HG03565 (cell line): Measurements from ENCODE around the gene ASB8.
A peak's percentile ranks its signal among the peaks of the same experiment; 100 is the strongest.
"Not testable (repeated sequence)": the region's sequence is repeated elsewhere in the genome, so short reads cannot be mapped to it uniquely, and the experiment has no call there.

Experiments used
- ATAC-seq: cut with Tn5 transposase; IDR thresholded peaks from one replicate; pipeline ENCODE4 v1.9.1; 2021; ENCODE audit warnings: mild to moderate bottlenecking, moderate library complexity; ENCODE audit not compliant: unreplicated experiment

Gene ASB8

GRCh38 chr12:48183091-48183875 lies 26.0 kb upstream of the ASB8 start, which contains the start of gene CCDC184:
CCDC184 (plus strand) TSS chr12:48183644; CDS start chr12:48184123, 479 bp downstream.
- ATAC-seq = peak; percentile 48

- ATAC-seq = no peak
Measured at GRCh38 chr12:48182631-48183030, 25.3 kb upstream of the ASB8 start.

GRCh38 chr12:48180857-48181495 lies 23.7 kb upstream of the ASB8 start:
- ATAC-seq = no peak

GRCh38 chr12:48180424-48180823 lies 23.1 kb upstream of the ASB8 start:
- ATAC-seq = no peak

GRCh38 chr12:48179466-48179865 lies 22.2 kb upstream of the ASB8 start:
- no peak for ATAC-seq

GRCh38 chr12:48177982-48178381 lies 20.7 kb upstream of the ASB8 start:
- ATAC-seq = no peak

GRCh38 chr12:48176417-48176751 lies 19.1 kb upstream of the ASB8 start:
- no peak for ATAC-seq

- no peak for ATAC-seq
Measured at GRCh38 chr12:48175613-48176416, 18.5 kb upstream of the ASB8 start.

GRCh38 chr12:48169011-48169410 lies 11.7 kb upstream of the ASB8 start:
- no peak for ATAC-seq

GRCh38 chr12:48165089-48165981 lies 8.0 kb upstream of the ASB8 start:
- peak; percentile 43 for ATAC-seq

- ATAC-seq = no peak
Measured at GRCh38 chr12:48164451-48164850, 7.1 kb upstream of the ASB8 start.

- ATAC-seq = no peak
Measured at GRCh38 chr12:48163150-48163747, 5.9 kb upstream of the ASB8 start.

- ATAC-seq = no peak
Measured at GRCh38 chr12:48160807-48161206, 3.5 kb upstream of the ASB8 start.

- no peak for ATAC-seq
Measured at GRCh38 chr12:48160046-48160445, 2.7 kb upstream of the ASB8 start.

- no peak for ATAC-seq
Measured at GRCh38 chr12:48157889-48158370, 615 bp upstream of the ASB8 start.

GRCh38 chr12:48156652-48157017 lies 680 bp downstream of the ASB8 start:
- no peak for ATAC-seq

- not testable (repeated sequence) for ATAC-seq
Measured at GRCh38 chr12:48155786-48156185, 1.5 kb downstream of the ASB8 start.

- no peak for ATAC-seq
Measured at GRCh38 chr12:48151103-48151771, 6.1 kb downstream of the ASB8 start.

- no peak for ATAC-seq
Measured at GRCh38 chr12:48145981-48146380, 11.3 kb downstream of the ASB8 start.

GRCh38 chr12:48143898-48144297 lies 13.4 kb downstream of the ASB8 start:
- no peak for ATAC-seq
